NT2/D1 (cell line): ENCODE results near the gene CNN3.

Source experiments
- YY1 ChIP-seq: IDR thresholded peaks from 2 replicates; pipeline ENCODE4 v1.6.1; 2011; ENCODE audit not compliant: insufficient read length, insufficient read depth
- ZNF274 ChIP-seq: IDR thresholded peaks from 2 replicates; pipeline ENCODE4 v1.6.1; 2011; ENCODE audit warnings: mild to moderate bottlenecking, low read depth, low read length

GRCh38 chr1:94855307-94855700 is 71.6 kb downstream of the CNN3 start:
- TF ChIP-seq YY1 (no peak), ZNF274 (no peak)
